ENCODE measurements around the gene TMOD4. TPM values are rescaled to one million over a fixed set of nuclear protein-coding genes. Genes with fewer than 3 reads are reported as not detected.

TMOD4 gene
- polyA plus RNA-seq, 3 donors = 0.48 to 1.0 (median 0.64) TPM

Other genes with a start within 250 kb of the TMOD4 start
- gene SETDB1, start 249.6 kb downstream of the TMOD4 start, polyA plus RNA-seq (ENCODE audit: insufficient read length in 3 of 3) = 10 to 100 TPM; 77.4 to 90.5 (median 84.1) TPM
- 100 to 1,000 TPM; 297 to 304 (median 298) TPM for gene CERS2, start 201.1 kb downstream of the TMOD4 start, polyA plus RNA-seq (ENCODE audit: insufficient read length in 3 of 3)
- 10 to 100 TPM; 12.4 to 16.7 (median 15.3) TPM for gene ANXA9, start 193.7 kb downstream of the TMOD4 start, polyA plus RNA-seq (ENCODE audit: insufficient read length in 3 of 3)
- 10 to 100 TPM; 38.4 to 41.3 (median 39.3) TPM for gene MINDY1, start 169.1 kb downstream of the TMOD4 start, polyA plus RNA-seq (ENCODE audit: insufficient read length in 3 of 3)
- 10 to 100 TPM; 49.1 to 51.8 (median 50.2) TPM for gene PRUNE1, start 167.5 kb downstream of the TMOD4 start, polyA plus RNA-seq (ENCODE audit: insufficient read length in 3 of 3)
- gene BNIPL, start 139.4 kb downstream of the TMOD4 start, polyA plus RNA-seq (ENCODE audit: insufficient read length in 3 of 3) = 1 to 10 TPM; 1.0 to 2.5 (median 1.7) TPM
- 10 to 100 TPM; 11.1 to 11.5 (median 11.3) TPM for gene C1orf56, start 128.2 kb downstream of the TMOD4 start, polyA plus RNA-seq (ENCODE audit: insufficient read length in 3 of 3)
- gene CDC42SE1, start 116.4 kb downstream of the TMOD4 start, polyA plus RNA-seq (ENCODE audit: insufficient read length in 3 of 3) = 10 to 100 TPM; 73.6 to 76.2 (median 73.8) TPM
- 10 to 100 TPM; 23.5 to 25.4 (median 25.1) TPM for gene MLLT11, start 115.6 kb downstream of the TMOD4 start, polyA plus RNA-seq (ENCODE audit: insufficient read length in 3 of 3)
- gene GABPB2, start 105.2 kb downstream of the TMOD4 start, polyA plus RNA-seq (ENCODE audit: insufficient read length in 3 of 3) = 10 to 100 TPM; 10.2 to 11.0 (median 10.7) TPM
- gene SEMA6C, start 29.4 kb downstream of the TMOD4 start, polyA plus RNA-seq (ENCODE audit: insufficient read length in 3 of 3) = 10 to 100 TPM; 20.9 to 22.8 (median 22.3) TPM
- gene TNFAIP8L2, start 19.3 kb downstream of the TMOD4 start, polyA plus RNA-seq (ENCODE audit: insufficient read length in 3 of 3) = 1 to 10 TPM; 1.2 to 1.5 (median 1.3) TPM
- gene LYSMD1, start 10.1 kb downstream of the TMOD4 start, polyA plus RNA-seq (ENCODE audit: insufficient read length in 3 of 3) = 10 to 100 TPM; 17.1 to 21.9 (median 18.1) TPM
- 10 to 100 TPM; 37.6 to 38.8 (median 38.5) TPM for gene SCNM1, start 9.8 kb downstream of the TMOD4 start, polyA plus RNA-seq (ENCODE audit: insufficient read length in 3 of 3)
- gene VPS72, start 14.2 kb upstream of the TMOD4 start, polyA plus RNA-seq (ENCODE audit: insufficient read length in 3 of 3) = 10 to 100 TPM; 71.1 to 75.7 (median 73.5) TPM
- gene PIP5K1A, start 22.6 kb upstream of the TMOD4 start, polyA plus RNA-seq (ENCODE audit: insufficient read length in 3 of 3) = 10 to 100 TPM; 64.0 to 71.3 (median 65.4) TPM
- gene PSMD4, start 78.8 kb upstream of the TMOD4 start, polyA plus RNA-seq (ENCODE audit: insufficient read length in 3 of 3) = 100 to 1,000 TPM; 170 to 184 (median 183) TPM
- 10 to 100 TPM; 21.9 to 23.0 (median 22.6) TPM for gene ZNF687, start 106.3 kb upstream of the TMOD4 start, polyA plus RNA-seq (ENCODE audit: insufficient read length in 3 of 3)
- 10 to 100 TPM; 62.0 to 66.5 (median 62.3) TPM for gene PI4KB, start 151.4 kb upstream of the TMOD4 start, polyA plus RNA-seq (ENCODE audit: insufficient read length in 3 of 3)
- 10 to 100 TPM; 39.6 to 47.4 (median 42.7) TPM for gene RFX5, start 171.3 kb upstream of the TMOD4 start, polyA plus RNA-seq (ENCODE audit: insufficient read length in 3 of 3)
- 10 to 100 TPM; 45.9 to 56.2 (median 47.0) TPM for gene SELENBP1, start 196.7 kb upstream of the TMOD4 start, polyA plus RNA-seq (ENCODE audit: insufficient read length in 3 of 3)
- 100 to 1,000 TPM; 244 to 272 (median 271) TPM for gene PSMB4, start 223.6 kb upstream of the TMOD4 start, polyA plus RNA-seq (ENCODE audit: insufficient read length in 3 of 3)

All from right renal cortex interstitium (tissue), 3 donors.